PC-9 (cell line): ENCODE measurements around the gene TDO2. TPM values are rescaled to one million over a fixed set of nuclear protein-coding genes. Genes with fewer than 3 reads are reported as not detected.
"Not testable (repeated sequence)": the region's sequence is repeated elsewhere in the genome, so short reads cannot be mapped to it uniquely, and the experiment has no call there.

Experiments used
- BruUV-seq: library from RNA; stranded (reverse); fragments of 400-500 nt; replicated peaks from 2 replicates; lab custom pipeline; 2021; lab: Mats Ljungman, UMichigan
- CTCF ChIA-PET: fragments of 300-600 bp; sonication (Branson Sonifier 250); formaldehyde crosslinking; loops from one replicate; lab custom pipeline; 2022; ENCODE audit warnings: antibody characterized with exemption; lab: Charles Lee
- POLR2A ChIA-PET: fragments of 300-600 bp; sonication (Branson Sonifier 250); formaldehyde crosslinking; loops from one replicate; lab custom pipeline; 2022; ENCODE audit warnings: antibody characterized with exemption; ENCODE audit not compliant: unreplicated experiment; lab: Charles Lee
- DNase-seq, 2 experiments: peaks; one replicate each; pipeline versions ENCODE4 v3.0.0 to v3.0.0-alpha.2; 2015 to 2022; ENCODE audit warnings: mixed read lengths in 1 of 2
- H2AFZ ChIP-seq: fragments of 200-600 bp; sonication (generic); 2 replicates; pipeline ENCODE4 v1.8.1; 2017; ENCODE audit warnings: antibody characterized with exemption
- H3F3A ChIP-seq: fragments of 200-600 bp; sonication (generic); 2 replicates; pipeline ENCODE4 v1.8.1; 2017; ENCODE audit warnings: antibody characterized with exemption, mild to moderate bottlenecking, low read depth; ENCODE audit not compliant: insufficient read depth
- H3K27ac ChIP-seq: fragments of 200-600 bp; sonication (generic); 2 replicates; pipeline ENCODE4 v1.6.1; 2016; ENCODE audit warnings: mixed run types
- H3K27me3 ChIP-seq: fragments of 200-600 bp; sonication (generic); 2 replicates; pipeline ENCODE4 v1.6.1; 2016; ENCODE audit warnings: low read depth, mixed run types; ENCODE audit not compliant: insufficient read depth
- H3K36me3 ChIP-seq: fragments of 200-600 bp; sonication (generic); 2 replicates; pipeline ENCODE4 v1.6.1; 2016; ENCODE audit warnings: low read depth, mixed run types
- H3K4me1 ChIP-seq: fragments of 200-600 bp; sonication (generic); replicated peaks from 2 replicates; pipeline ENCODE4 v1.6.1; 2016; ENCODE audit warnings: mixed run types; ENCODE audit not compliant: insufficient read depth
- H3K4me2 ChIP-seq: fragments of 200-600 bp; sonication (generic); 2 replicates; pipeline ENCODE4 v1.6.1; 2017; ENCODE audit warnings: mixed run types
- H3K4me3 ChIP-seq: fragments of 200-600 bp; sonication (generic); 2 replicates; pipeline ENCODE4 v1.6.1; 2016; ENCODE audit warnings: mixed run types
- H3K79me2 ChIP-seq: fragments of 200-600 bp; sonication (generic); 2 replicates; pipeline ENCODE4 v1.6.1; 2017; ENCODE audit warnings: low read depth, mixed run types
- H3K9me2 ChIP-seq: fragments of 200-600 bp; sonication (generic); 2 replicates; pipeline ENCODE4 v1.8.1; 2017; ENCODE audit warnings: mild to moderate bottlenecking; ENCODE audit not compliant: insufficient read depth
- H3K9me3 ChIP-seq: fragments of 200-600 bp; sonication (generic); 2 replicates; pipeline ENCODE4 v1.8.1; 2016; ENCODE audit warnings: low read depth; ENCODE audit not compliant: insufficient read depth
- H4K20me1 ChIP-seq: fragments of 200-600 bp; sonication (generic); 2 replicates; pipeline ENCODE4 v1.8.1; 2017; ENCODE audit not compliant: insufficient read depth
- EZH2 ChIP-seq: fragments of 200-600 bp; sonication (generic); IDR thresholded peaks from 2 replicates; pipeline ENCODE4 v1.8.0; 2017; ENCODE audit warnings: antibody characterized with exemption, low read depth
- intact Hi-C: fragments of 100-400 bp; cut with micrococcal nuclease; formaldehyde crosslinking; loops from one replicate; pipeline ENCODE4 v1.10.0; 2022; ENCODE audit not compliant: unreplicated experiment
- total RNA-seq: library from RNA; stranded (reverse); gene quantifications from 2 replicates; pipeline ENCODE4 v1.2.3, GENCODE V29; 2021
- TF ChIP-seq, protein P1 (sequence below): fragments of 200-600 bp; sonication (generic); conservative IDR thresholded peaks from 2 replicates; pipeline ENCODE4 v1.6.1; 2017; ENCODE audit warnings: mixed run types, antibody characterized with exemption, mild to moderate bottlenecking, moderate library complexity

The TDO2 gene
- total RNA-seq, 1 experiment from 2014 or later = 1.3 TPM

DNA sequence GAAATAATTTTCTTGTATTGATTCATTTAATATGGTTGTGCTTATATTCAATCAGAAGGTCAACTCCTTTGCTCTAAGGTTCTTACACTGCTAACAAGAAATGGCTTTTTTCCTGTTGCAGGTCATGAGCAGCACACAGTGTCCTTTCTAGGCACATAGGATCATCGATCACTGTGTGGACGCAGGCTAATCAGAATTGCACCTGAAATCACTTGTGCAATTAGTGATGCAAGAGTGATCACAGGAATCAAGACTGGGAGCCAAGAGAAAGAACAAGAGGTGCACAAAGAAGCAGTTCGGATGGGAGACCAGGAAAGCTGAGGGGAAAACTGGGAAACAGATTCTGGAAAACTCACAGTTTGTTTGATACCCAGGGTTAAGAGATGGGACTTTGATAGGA is 21.1 kb downstream of the TDO2 start:
- H3K4me1 ChIP-seq = no peaks in the 10 kb centered on the region
- no peaks in the 10 kb centered on the region for H3K9me3 ChIP-seq
- no peak overlapping the region for H3K27ac ChIP-seq
- no peaks in the 10 kb centered on the region for H3K27me3 ChIP-seq
- POLR2A ChIA-PET = no interaction called here
- DNase-seq = no peak
- no peaks in the 10 kb centered on the region for H3F3A ChIP-seq
- no TSS peak for BruUV-seq
- no peaks in the 10 kb centered on the region for H4K20me1 ChIP-seq
- CTCF ChIA-PET = no interaction called here
- intact Hi-C loops = no loop called here
- H3K79me2 ChIP-seq = no peaks in the 10 kb centered on the region
- H3K4me2 ChIP-seq = no peak overlapping the region
- no peak for TF ChIP-seq EZH2
- no peaks in the 10 kb centered on the region for H3K36me3 ChIP-seq
- no peak overlapping the region for H2AFZ ChIP-seq
- H3K9me2 ChIP-seq = no peaks in the 10 kb centered on the region
- H3K4me3 ChIP-seq = no peak overlapping the region

DNA sequence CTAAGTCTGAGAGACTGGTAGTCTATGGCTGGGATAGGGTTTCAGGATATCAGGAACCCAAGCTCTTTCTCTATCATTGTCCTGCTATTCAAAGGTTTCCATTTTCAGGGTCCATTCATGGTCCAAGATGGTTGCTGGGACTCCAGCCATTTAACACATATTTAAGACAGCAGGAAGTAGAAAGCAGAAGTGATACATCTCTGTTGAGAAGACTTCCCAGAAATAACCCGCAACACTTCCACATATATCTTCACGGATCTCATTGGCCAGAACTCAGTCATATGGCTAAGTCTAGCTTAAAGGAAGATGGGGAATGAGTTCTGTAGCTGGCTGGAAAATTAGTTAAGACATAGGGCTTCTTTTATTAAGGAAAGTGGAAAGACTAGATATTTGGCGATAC is 26.3 kb downstream of the TDO2 start:
- H3K27ac ChIP-seq = no peak overlapping the region
- H3K27me3 ChIP-seq = no peaks in the 10 kb centered on the region
- H3K9me3 ChIP-seq = no peaks in the 10 kb centered on the region
- POLR2A ChIA-PET = no interaction called here
- H3K79me2 ChIP-seq = no peaks in the 10 kb centered on the region
- no peaks in the 10 kb centered on the region for H4K20me1 ChIP-seq
- H3K9me2 ChIP-seq = no peaks in the 10 kb centered on the region
- CTCF ChIA-PET = no interaction called here
- H3K4me1 ChIP-seq = no peaks in the 10 kb centered on the region
- intact Hi-C loops = no loop called here
- no peak for DNase-seq
- no peak overlapping the region for H2AFZ ChIP-seq
- TF ChIP-seq, protein P1, sequence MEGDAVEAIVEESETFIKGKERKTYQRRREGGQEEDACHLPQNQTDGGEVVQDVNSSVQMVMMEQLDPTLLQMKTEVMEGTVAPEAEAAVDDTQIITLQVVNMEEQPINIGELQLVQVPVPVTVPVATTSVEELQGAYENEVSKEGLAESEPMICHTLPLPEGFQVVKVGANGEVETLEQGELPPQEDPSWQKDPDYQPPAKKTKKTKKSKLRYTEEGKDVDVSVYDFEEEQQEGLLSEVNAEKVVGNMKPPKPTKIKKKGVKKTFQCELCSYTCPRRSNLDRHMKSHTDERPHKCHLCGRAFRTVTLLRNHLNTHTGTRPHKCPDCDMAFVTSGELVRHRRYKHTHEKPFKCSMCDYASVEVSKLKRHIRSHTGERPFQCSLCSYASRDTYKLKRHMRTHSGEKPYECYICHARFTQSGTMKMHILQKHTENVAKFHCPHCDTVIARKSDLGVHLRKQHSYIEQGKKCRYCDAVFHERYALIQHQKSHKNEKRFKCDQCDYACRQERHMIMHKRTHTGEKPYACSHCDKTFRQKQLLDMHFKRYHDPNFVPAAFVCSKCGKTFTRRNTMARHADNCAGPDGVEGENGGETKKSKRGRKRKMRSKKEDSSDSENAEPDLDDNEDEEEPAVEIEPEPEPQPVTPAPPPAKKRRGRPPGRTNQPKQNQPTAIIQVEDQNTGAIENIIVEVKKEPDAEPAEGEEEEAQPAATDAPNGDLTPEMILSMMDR = no peak
- no peak for TF ChIP-seq EZH2
- H3K4me2 ChIP-seq = no peak overlapping the region
- no TSS peak for BruUV-seq
- no peaks in the 10 kb centered on the region for H3F3A ChIP-seq
- H3K36me3 ChIP-seq = no peaks in the 10 kb centered on the region
- H3K4me3 ChIP-seq = no peak overlapping the region

DNA sequence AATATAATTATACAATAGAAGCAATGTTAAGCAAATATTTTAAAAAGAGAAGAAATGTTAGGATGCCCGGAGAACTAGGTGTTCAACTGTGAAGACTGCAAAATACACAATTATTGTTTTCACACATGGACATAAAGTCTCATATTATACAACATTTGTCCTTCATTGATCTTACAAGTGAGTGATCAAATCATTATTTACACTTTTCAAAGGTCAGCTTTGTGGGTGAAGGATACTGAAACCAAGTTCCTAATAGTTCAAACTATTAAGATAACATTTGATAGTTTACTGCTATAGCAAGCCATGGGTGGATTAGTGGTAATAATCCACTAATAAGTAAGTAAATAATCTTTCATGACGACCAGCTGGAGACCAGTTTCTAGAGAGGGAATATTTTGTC is 26.8 kb downstream of the TDO2 start:
- Histone ChIP-seq H2AFZ (no peak overlapping the region), H3K9me2 (no peaks in the 10 kb centered on the region), H3K4me1 (no peaks in the 10 kb centered on the region), H3K9me3 (no peaks in the 10 kb centered on the region), H4K20me1 (no peaks in the 10 kb centered on the region), H3K36me3 (no peaks in the 10 kb centered on the region), H3K27ac (no peak overlapping the region), H3F3A (no peaks in the 10 kb centered on the region), H3K4me2 (no peak overlapping the region), H3K27me3 (no peaks in the 10 kb centered on the region), H3K79me2 (no peaks in the 10 kb centered on the region), H3K4me3 (no peak overlapping the region)
- intact Hi-C loops = no loop called here
- ChIA-PET CTCF (no interaction called here), POLR2A (no interaction called here)
- no TSS peak for BruUV-seq
- TF ChIP-seq, protein P1 = no peak
- no peak for TF ChIP-seq EZH2
- no peak for DNase-seq

DNA sequence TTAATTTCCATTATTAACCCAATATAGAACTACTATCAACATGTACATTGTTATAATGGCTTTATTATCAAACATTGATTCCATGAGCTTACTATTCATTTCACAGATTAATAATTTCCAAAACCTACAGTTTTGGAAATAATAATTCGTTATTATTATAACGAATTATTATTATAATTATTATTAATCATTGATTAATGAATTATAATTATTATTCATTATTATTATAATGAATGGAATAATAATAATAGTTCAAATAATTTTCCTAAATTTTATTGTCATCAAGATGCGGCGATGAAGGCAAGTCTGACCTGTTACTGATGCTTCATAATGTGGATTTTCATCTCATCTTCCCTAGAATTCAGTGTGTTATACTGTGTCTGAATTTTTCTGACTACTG is 28.1 kb downstream of the TDO2 start:
- POLR2A ChIA-PET = no interaction called here
- no peak overlapping the region for H2AFZ ChIP-seq
- no peaks in the 10 kb centered on the region for H3K4me1 ChIP-seq
- H3K9me3 ChIP-seq = no peaks in the 10 kb centered on the region
- no peaks in the 10 kb centered on the region for H3F3A ChIP-seq
- BruUV-seq = no TSS peak
- no peaks in the 10 kb centered on the region for H3K79me2 ChIP-seq
- intact Hi-C loops = no loop called here
- H3K4me2 ChIP-seq = no peak overlapping the region
- H3K27ac ChIP-seq = no peak overlapping the region
- CTCF ChIA-PET = no interaction called here
- no peak for DNase-seq
- no peaks in the 10 kb centered on the region for H3K36me3 ChIP-seq
- H3K27me3 ChIP-seq = no peaks in the 10 kb centered on the region
- no peaks in the 10 kb centered on the region for H3K9me2 ChIP-seq
- TF ChIP-seq EZH2 = no peak
- TF ChIP-seq, protein P1 = no peak
- H4K20me1 ChIP-seq = no peaks in the 10 kb centered on the region
- no peak overlapping the region for H3K4me3 ChIP-seq

DNA sequence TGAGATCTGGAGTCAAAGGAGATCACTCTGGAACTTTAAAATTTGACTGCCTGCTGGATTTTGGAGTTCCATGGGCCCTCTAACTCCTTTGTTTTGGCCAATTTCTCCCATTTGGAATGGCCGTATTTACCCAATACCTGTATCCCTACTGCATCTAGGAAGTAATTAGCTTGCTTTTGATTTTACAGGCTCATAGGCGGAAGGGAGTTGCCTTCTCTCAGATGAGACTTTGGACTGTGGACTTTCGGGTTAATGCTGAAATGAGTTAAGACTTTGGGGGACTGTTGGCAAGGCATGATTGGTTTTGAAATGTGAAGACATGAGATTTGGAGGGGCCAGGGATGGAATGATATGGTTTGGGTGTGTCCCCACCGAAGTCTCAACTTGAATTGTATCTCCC is 31.1 kb downstream of the TDO2 start:
- POLR2A ChIA-PET, CTCF ChIA-PET, H3K27me3 ChIP-seq, BruUV-seq, H3K4me3 ChIP-seq, H3K27ac ChIP-seq, H3F3A ChIP-seq, H4K20me1 ChIP-seq, H3K4me1 ChIP-seq, H3K4me2 ChIP-seq, H2AFZ ChIP-seq, DNase-seq, H3K9me2 ChIP-seq, H3K36me3 ChIP-seq, H3K9me3 ChIP-seq, intact Hi-C loops, H3K79me2 ChIP-seq: not testable (repeated sequence)
